CD4-positive, CD25-positive, alpha-beta regulatory T cell (primary cell): ENCODE data around the gene ANKRD44. TPM values are rescaled to one million over a fixed set of nuclear protein-coding genes. Genes with fewer than 3 reads are reported as not detected.

Experiments
- ATAC-seq, 2 donors: fragments of 150-1000 bp; cut with Tn5 transposase; one replicate each; pipeline ENCODE4 v1.10.0; 2021; ENCODE audit warnings: low read depth in 2 of 2, moderate number of reproducible peaks in 2 of 2, moderate library complexity in 1 of 2
- DNase-seq, 3 donors: peaks; one replicate each; pipeline versions ENCODE4 v3.0.0 to v3.0.0-alpha.2; 2012 to 2022; ENCODE audit warnings: mixed read lengths in 1 of 3
- H3K27ac ChIP-seq: one replicate; pipeline ENCODE4 v1.7.0; 2013; ENCODE audit warnings: mild to moderate bottlenecking, low read length; ENCODE audit not compliant: insufficient read depth, poor library complexity, severe bottlenecking
- H3K27me3 ChIP-seq: one replicate; pipeline ENCODE4 v1.7.0; 2013; ENCODE audit warnings: low read length; ENCODE audit not compliant: control insufficient read depth, insufficient read depth
- H3K36me3 ChIP-seq: one replicate; pipeline ENCODE4 v1.7.0; 2013; ENCODE audit warnings: mild to moderate bottlenecking, low read length, moderate library complexity; ENCODE audit not compliant: control insufficient read depth, insufficient read depth
- H3K4me1 ChIP-seq: 2 replicates; pipeline ENCODE4 v1.7.0; 2013; ENCODE audit warnings: mild to moderate bottlenecking, low read length; ENCODE audit not compliant: insufficient read depth, control insufficient read depth, poor library complexity, severe bottlenecking
- H3K4me3 ChIP-seq: one replicate; pipeline ENCODE4 v1.7.0; 2013; ENCODE audit warnings: low read depth, mild to moderate bottlenecking, low read length, moderate library complexity
- H3K9me3 ChIP-seq, 2 experiments: 1 replicate in 1 of 2; 2 replicates in 1 of 2; pipeline ENCODE4 v1.7.0; 2013; ENCODE audit warnings: low read length in 2 of 2, mild to moderate bottlenecking in 1 of 2, moderate library complexity in 1 of 2; ENCODE audit not compliant: control insufficient read depth in 2 of 2
- H3K27ac Mint-ChIP-seq, 3 donors: one replicate each; pipeline ENCODE4 v1.8.0; 2020 to 2022; ENCODE audit warnings: mild to moderate bottlenecking in 3 of 3, mixed read lengths in 3 of 3, moderate library complexity in 2 of 3
- H3K27me3 Mint-ChIP-seq: one replicate; pipeline ENCODE4 v1.8.0; 2022; ENCODE audit warnings: mild to moderate bottlenecking, mixed read lengths
- H3K36me3 Mint-ChIP-seq: one replicate; pipeline ENCODE4 v1.8.0; 2020; ENCODE audit warnings: mixed read lengths
- H3K4me1 Mint-ChIP-seq, 4 donors: one replicate each; pipeline ENCODE4 v1.8.0; 2020 to 2022; ENCODE audit warnings: mixed read lengths in 4 of 4, mild to moderate bottlenecking in 1 of 4
- H3K4me3 Mint-ChIP-seq, 4 donors: one replicate each; pipeline ENCODE4 v1.8.0; 2020 to 2022; ENCODE audit warnings: mild to moderate bottlenecking in 4 of 4, mixed read lengths in 4 of 4, moderate library complexity in 3 of 4
- H3K9me3 Mint-ChIP-seq, 7 donors: one replicate each; pipeline ENCODE4 v1.8.0; 2020 to 2022; ENCODE audit warnings: mixed read lengths in 7 of 7, mild to moderate bottlenecking in 3 of 7, moderate library complexity in 2 of 7
- polyA plus RNA-seq, 4 donors: library from polyadenylated mRNA; unstranded; fragments of 300-500 nt; fragmentation: Illumina TruSeq; gene quantifications; one replicate each; pipeline ENCODE4 v1.2.3, GENCODE V29; 2021
- total RNA-seq: library from RNA; stranded (reverse); gene quantifications from one replicate; pipeline ENCODE4 v1.2.3, GENCODE V29; 2022

Gene ANKRD44
- total and polyA plus RNA-seq, 5 donors from 2014 or later, result 69.6 to 301 (median 85.0) TPM

DNA sequence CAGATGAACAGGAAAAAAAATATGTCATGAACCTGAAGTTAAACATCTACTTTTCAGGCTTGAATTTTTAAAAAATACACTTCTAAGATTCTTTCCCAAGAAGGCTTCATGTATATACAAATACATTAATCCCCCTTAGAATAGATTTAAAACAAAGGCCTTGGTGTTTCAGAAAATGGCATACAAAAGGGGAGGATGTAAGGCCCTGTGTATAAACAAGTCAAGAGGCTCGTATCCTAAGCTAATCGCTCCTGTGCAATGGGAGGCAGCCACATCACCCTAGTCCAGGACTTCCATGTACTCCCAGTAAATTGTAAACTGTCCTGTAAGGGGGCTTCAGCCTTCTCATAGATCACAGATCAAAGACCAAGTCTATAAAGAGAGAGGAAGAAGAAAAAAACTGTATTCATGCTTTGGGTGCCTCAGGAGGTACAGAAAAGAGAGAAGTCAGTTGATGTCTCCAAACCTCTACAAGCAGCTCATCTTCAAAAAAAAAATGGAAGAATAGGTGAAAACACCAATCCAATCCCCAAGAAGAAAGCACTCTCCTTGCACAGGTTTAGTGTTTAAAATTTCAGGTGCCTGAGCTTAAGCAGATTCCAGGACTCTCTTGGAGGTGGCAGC is 53.9 kb downstream of the ANKRD44 start:
- H3K9me3 Mint-ChIP-seq, result no peaks in the 10 kb centered on the region
- DNase-seq (no peak), ATAC-seq (no peak)
- H3K4me1 ChIP-seq, result peaks cover 78% of the 10 kb centered on the region
- H3K27ac Mint-ChIP-seq, result peak overlapping the region; percentile 94 to 98 (median 96)
- H3K36me3 Mint-ChIP-seq, result peaks cover 4% of the 10 kb centered on the region
- peaks cover 34 to 79% (median 66%) of the 10 kb centered on the region in 4 donors for H3K4me1 Mint-ChIP-seq
- H3K4me3 Mint-ChIP-seq, result peak overlapping the region; percentile 65 to 86 (median 75)
- no peaks in the 10 kb centered on the region for H3K27me3 Mint-ChIP-seq
- H3K27me3 ChIP-seq, result no peaks in the 10 kb centered on the region
- peak overlapping the region; percentile 80 for H3K4me3 ChIP-seq
- H3K36me3 ChIP-seq, result no peaks in the 10 kb centered on the region
- peak overlapping the region; percentile 91 for H3K27ac ChIP-seq
- H3K9me3 ChIP-seq, result no peaks in the 10 kb centered on the region

- peak in 1 of 2 donors; percentile 16 for ATAC-seq
- Mint-ChIP-seq H3K27ac (peak overlapping the region; percentile 94 to 98 (median 96)), H3K27me3 (no peaks in the 10 kb centered on the region), H3K36me3 (peaks cover 4% of the 10 kb centered on the region), H3K4me1 (peaks cover 40 to 80% (median 68%) of the 10 kb centered on the region in 4 donors), H3K9me3 (no peaks in the 10 kb centered on the region), H3K4me3 (peak overlapping the region; percentile 65 to 95 (median 86))
- Histone ChIP-seq H3K27me3 (no peaks in the 10 kb centered on the region), H3K4me1 (peaks cover 79% of the 10 kb centered on the region), H3K36me3 (no peaks in the 10 kb centered on the region), H3K9me3 (no peaks in the 10 kb centered on the region), H3K27ac (peak overlapping the region; percentile 91), H3K4me3 (peak overlapping the region; percentile 80)
- DNase-seq, result no peak
Measured at GRCh38 chr2:197256021-197256420, 54.6 kb downstream of the ANKRD44 start.

GRCh38 chr2:197255543-197255942 is 55.0 kb downstream of the ANKRD44 start:
- peak overlapping the region; percentile 65 to 95 (median 86) for H3K4me3 Mint-ChIP-seq
- H3K4me3 ChIP-seq, result peak overlapping the region; percentile 80
- peak overlapping the region; percentile 94 to 98 (median 96) for H3K27ac Mint-ChIP-seq
- H3K9me3 ChIP-seq, result no peaks in the 10 kb centered on the region
- H3K36me3 ChIP-seq, result no peaks in the 10 kb centered on the region
- ATAC-seq, result peak; percentile 79 to 83
- peak; percentile 59 to 74 (median 60) for DNase-seq
- peaks cover 6% of the 10 kb centered on the region for H3K36me3 Mint-ChIP-seq
- no peaks in the 10 kb centered on the region for H3K27me3 Mint-ChIP-seq
- no peaks in the 10 kb centered on the region for H3K27me3 ChIP-seq
- H3K4me1 Mint-ChIP-seq, result peaks cover 40 to 83% (median 70%) of the 10 kb centered on the region in 4 donors
- peak overlapping the region; percentile 91 for H3K27ac ChIP-seq
- H3K9me3 Mint-ChIP-seq, result no peaks in the 10 kb centered on the region
- H3K4me1 ChIP-seq, result peaks cover 82% of the 10 kb centered on the region

DNA sequence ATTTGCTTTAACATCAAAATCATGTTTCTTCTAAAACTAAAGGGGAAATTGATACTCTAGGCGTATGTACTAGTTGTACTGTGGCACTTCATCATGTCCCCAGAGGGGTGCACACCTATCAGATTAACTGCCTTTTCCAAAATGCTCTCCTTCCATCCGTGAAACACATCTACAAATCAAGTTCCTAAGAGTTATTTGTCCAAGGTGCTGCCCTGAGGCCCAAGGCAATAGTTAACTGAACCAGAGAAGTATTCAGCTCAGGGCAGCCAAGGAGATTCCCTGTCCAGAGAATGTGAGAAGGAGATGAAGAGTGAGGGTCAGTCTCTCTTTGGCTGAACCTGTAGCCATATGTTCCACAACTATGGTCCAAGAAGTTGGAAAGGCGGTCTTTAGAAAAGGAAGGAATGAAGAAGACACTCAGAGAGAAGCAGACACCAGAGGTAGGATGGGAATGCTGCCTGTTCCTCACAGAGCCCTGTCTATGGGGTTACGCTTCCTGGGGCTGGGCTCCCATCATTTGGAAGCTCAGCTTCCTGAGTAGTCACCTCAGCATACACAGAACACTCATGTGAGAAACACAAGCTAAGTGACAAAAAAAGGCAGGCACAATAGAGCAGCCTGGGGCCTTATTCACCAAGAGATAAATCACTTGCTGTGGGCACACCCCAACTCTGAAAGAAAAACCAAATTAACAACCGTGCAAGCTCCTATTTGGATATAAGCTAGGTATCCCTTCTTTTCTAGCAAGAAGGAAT is 55.6 kb downstream of the ANKRD44 start:
- DNase-seq (no peak), ATAC-seq (peak; percentile 40 to 41)
- H3K4me1 ChIP-seq, result peaks cover 88% of the 10 kb centered on the region
- no peaks in the 10 kb centered on the region for H3K27me3 ChIP-seq
- peak overlapping the region; percentile 94 to 98 (median 96) for H3K27ac Mint-ChIP-seq
- H3K9me3 ChIP-seq, result no peaks in the 10 kb centered on the region
- peaks cover 11% of the 10 kb centered on the region for H3K36me3 Mint-ChIP-seq
- H3K27me3 Mint-ChIP-seq, result no peaks in the 10 kb centered on the region
- H3K4me1 Mint-ChIP-seq, result peaks cover 40 to 89% (median 76%) of the 10 kb centered on the region in 4 donors
- peak overlapping the region; percentile 91 for H3K27ac ChIP-seq
- H3K36me3 ChIP-seq, result no peaks in the 10 kb centered on the region
- H3K4me3 Mint-ChIP-seq, result peak overlapping the region; percentile 65 to 95 (median 86)
- H3K9me3 Mint-ChIP-seq, result no peaks in the 10 kb centered on the region
- peak overlapping the region; percentile 80 for H3K4me3 ChIP-seq

DNA sequence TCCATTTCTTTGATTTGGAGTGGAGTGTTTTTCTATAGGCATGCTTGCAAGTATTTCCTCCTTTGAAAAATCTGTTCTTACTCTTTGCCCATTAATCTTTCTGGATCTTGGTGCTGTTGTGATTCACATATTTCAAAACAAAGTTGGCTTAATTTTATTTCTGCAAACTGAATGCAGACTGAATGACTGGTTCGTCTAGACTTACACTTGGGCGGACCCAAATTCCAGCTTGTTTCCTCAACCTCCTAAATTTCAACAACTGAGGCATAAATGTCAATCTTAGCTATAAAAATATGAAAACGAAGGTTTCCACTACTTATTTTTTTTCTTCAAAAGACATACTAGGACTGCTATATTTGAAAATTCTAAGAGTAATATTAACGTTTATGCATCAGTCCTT is 59.0 kb downstream of the ANKRD44 start:
- DNase-seq (no peak), ATAC-seq (no peak)
- H3K36me3 Mint-ChIP-seq, result peaks cover 25% of the 10 kb centered on the region
- peaks cover 89% of the 10 kb centered on the region for H3K4me1 ChIP-seq
- no peaks in the 10 kb centered on the region for H3K27me3 ChIP-seq
- H3K4me3 Mint-ChIP-seq, result no peak overlapping the region
- no peaks in the 10 kb centered on the region for H3K27me3 Mint-ChIP-seq
- peaks cover 8% of the 10 kb centered on the region for H3K36me3 ChIP-seq
- peak overlapping the region; percentile 39 for H3K27ac ChIP-seq
- H3K9me3 ChIP-seq, result no peaks in the 10 kb centered on the region
- H3K4me3 ChIP-seq, result no peak overlapping the region
- H3K27ac Mint-ChIP-seq, result peak overlapping the region; percentile 26 to 88 (median 72)
- H3K4me1 Mint-ChIP-seq, result peaks cover 48 to 93% (median 75%) of the 10 kb centered on the region in 4 donors
- no peaks in the 10 kb centered on the region for H3K9me3 Mint-ChIP-seq

- H3K36me3 ChIP-seq, result peaks cover 10% of the 10 kb centered on the region
- DNase-seq, result no peak
- Mint-ChIP-seq H3K9me3 (no peaks in the 10 kb centered on the region), H3K27me3 (no peaks in the 10 kb centered on the region), H3K36me3 (peaks cover 28% of the 10 kb centered on the region), H3K4me3 (peak overlapping the region in 1 of 4 donors; percentile 43), H3K27ac (peak overlapping the region; percentile 26 to 88 (median 75)), H3K4me1 (peaks cover 47 to 92% (median 74%) of the 10 kb centered on the region in 4 donors)
- H3K27me3 ChIP-seq, result no peaks in the 10 kb centered on the region
- no peak overlapping the region for H3K4me3 ChIP-seq
- no peaks in the 10 kb centered on the region for H3K9me3 ChIP-seq
- peak overlapping the region; percentile 39 for H3K27ac ChIP-seq
- ATAC-seq, result no peak
- peaks cover 89% of the 10 kb centered on the region for H3K4me1 ChIP-seq
Measured at GRCh38 chr2:197251163-197251562, 59.4 kb downstream of the ANKRD44 start.

DNA sequence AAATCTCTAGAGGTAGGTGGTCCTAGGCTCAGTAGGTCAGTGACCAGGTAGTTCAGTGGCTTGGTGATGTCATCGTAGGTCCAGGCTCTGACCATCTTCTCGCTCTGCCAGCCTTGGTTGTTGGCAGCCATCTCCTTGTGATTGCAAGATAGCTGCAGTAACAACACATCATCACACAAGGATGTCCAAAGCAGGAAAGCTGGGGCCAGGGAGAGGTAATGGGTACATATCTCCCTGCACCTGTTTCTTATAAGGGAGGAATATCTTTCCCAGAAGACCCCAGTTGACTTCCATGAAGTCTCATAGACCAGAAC is 60.5 kb downstream of the ANKRD44 start:
- no peak for ATAC-seq
- H3K27ac Mint-ChIP-seq, result peak overlapping the region; percentile 72 to 100 (median 88)
- H3K4me3 Mint-ChIP-seq, result peak overlapping the region; percentile 41 to 89 (median 74)
- H3K9me3 Mint-ChIP-seq, result no peaks in the 10 kb centered on the region
- DNase-seq, result no peak
- no peaks in the 10 kb centered on the region for H3K27me3 ChIP-seq
- peaks cover 28% of the 10 kb centered on the region for H3K36me3 Mint-ChIP-seq
- peaks cover 45 to 90% (median 72%) of the 10 kb centered on the region in 4 donors for H3K4me1 Mint-ChIP-seq
- peak overlapping the region; percentile 74 for H3K4me3 ChIP-seq
- H3K9me3 ChIP-seq, result no peaks in the 10 kb centered on the region
- peak overlapping the region; percentile 39 for H3K27ac ChIP-seq
- peaks cover 10% of the 10 kb centered on the region for H3K36me3 ChIP-seq
- H3K4me1 ChIP-seq, result peaks cover 89% of the 10 kb centered on the region
- no peaks in the 10 kb centered on the region for H3K27me3 Mint-ChIP-seq
